KOPT-K1 (cell line): Measurements from ENCODE around the gene OSBPL5.
"Not testable (repeated sequence)": the region's sequence is repeated elsewhere in the genome, so short reads cannot be mapped to it uniquely, and the experiment has no call there.

Experiments used
- H3K27ac ChIP-seq: fragments of 200-600 bp; sonication (generic); 2 replicates; pipeline ENCODE4 v1.5.1; 2016; ENCODE audit warnings: antibody characterized with exemption, mild to moderate bottlenecking, low read depth, low read length; ENCODE audit not compliant: poor library complexity, severe bottlenecking
- H3K36me3 ChIP-seq: fragments of 200-600 bp; sonication (generic); 2 replicates; pipeline ENCODE4 v1.5.1; 2017; ENCODE audit warnings: antibody characterized with exemption, mild to moderate bottlenecking, low read length, moderate library complexity; ENCODE audit not compliant: insufficient read depth
- H3K9me3 ChIP-seq: fragments of 200-600 bp; sonication (generic); 2 replicates; pipeline ENCODE4 v1.5.1; 2017; ENCODE audit warnings: antibody characterized with exemption, low read length, mild to moderate bottlenecking; ENCODE audit not compliant: insufficient read depth, poor library complexity, severe bottlenecking

The OSBPL5 gene

GRCh38 chr11:3085052-3085451, 80.1 kb downstream of the OSBPL5 start:
- H3K36me3 ChIP-seq: peaks cover 25% of the 10 kb centered on the region
- H3K9me3 ChIP-seq: no peaks in the 10 kb centered on the region
- H3K27ac ChIP-seq: no peak overlapping the region

- Histone ChIP-seq H3K36me3 (0 out of 2 replicates have a peak, but pooled peaks cover 9% of the 10 kb centered on the region), H3K9me3 (no peaks in the 10 kb centered on the region), H3K27ac (no peak overlapping the region)
Observed at GRCh38 chr11:3083321-3083720, 81.8 kb downstream of the OSBPL5 start.

GRCh38 chr11:3081386-3081751, 83.7 kb downstream of the OSBPL5 start:
- H3K36me3 ChIP-seq: no peaks in the 10 kb centered on the region
- H3K27ac ChIP-seq: no peak overlapping the region
- no peaks in the 10 kb centered on the region for H3K9me3 ChIP-seq

- no peaks in the 10 kb centered on the region for H3K9me3 ChIP-seq
- no peaks in the 10 kb centered on the region for H3K36me3 ChIP-seq
- no peak overlapping the region for H3K27ac ChIP-seq
Observed at GRCh38 chr11:3080733-3081385, 84.3 kb downstream of the OSBPL5 start.

- H3K9me3 ChIP-seq: no peaks in the 10 kb centered on the region
- H3K36me3 ChIP-seq: no peaks in the 10 kb centered on the region
- no peak overlapping the region for H3K27ac ChIP-seq
Observed at GRCh38 chr11:3080104-3080503, 85.0 kb downstream of the OSBPL5 start.

GRCh38 chr11:3077846-3078440, 87.2 kb downstream of the OSBPL5 start:
- Histone ChIP-seq H3K9me3 (no peaks in the 10 kb centered on the region), H3K36me3 (no peaks in the 10 kb centered on the region), H3K27ac (no peak overlapping the region)

GRCh38 chr11:3077189-3077836, 87.8 kb downstream of the OSBPL5 start:
- H3K27ac ChIP-seq: no peak overlapping the region
- H3K9me3 ChIP-seq: no peaks in the 10 kb centered on the region
- H3K36me3 ChIP-seq: no peaks in the 10 kb centered on the region

GRCh38 chr11:3074912-3075589, 90.1 kb downstream of the OSBPL5 start:
- Histone ChIP-seq H3K9me3 (no peaks in the 10 kb centered on the region), H3K27ac (no peak overlapping the region), H3K36me3 (no peaks in the 10 kb centered on the region)

GRCh38 chr11:3073029-3073435, 92.1 kb downstream of the OSBPL5 start:
- Histone ChIP-seq H3K27ac (no peak overlapping the region), H3K9me3 (no peaks in the 10 kb centered on the region), H3K36me3 (no peaks in the 10 kb centered on the region)

- Histone ChIP-seq H3K27ac (no peak overlapping the region), H3K36me3 (no peaks in the 10 kb centered on the region), H3K9me3 (peaks cover 12% of the 10 kb centered on the region)
Observed at GRCh38 chr11:3069425-3069824, 95.7 kb downstream of the OSBPL5 start.

- H3K9me3 ChIP-seq: peaks cover 14% of the 10 kb centered on the region
- not testable (repeated sequence) for H3K27ac ChIP-seq, H3K36me3 ChIP-seq
Observed at GRCh38 chr11:3066308-3066707, 98.8 kb downstream of the OSBPL5 start.

GRCh38 chr11:3064709-3065108, 100.4 kb downstream of the OSBPL5 start:
- H3K9me3 ChIP-seq: peaks cover 14% of the 10 kb centered on the region
- not testable (repeated sequence) for H3K36me3 ChIP-seq, H3K27ac ChIP-seq

GRCh38 chr11:3063876-3064275, 101.2 kb downstream of the OSBPL5 start:
- H3K36me3 ChIP-seq, H3K27ac ChIP-seq: not testable (repeated sequence)
- H3K9me3 ChIP-seq: peaks cover 14% of the 10 kb centered on the region

GRCh38 chr11:3063432-3063831, 101.7 kb downstream of the OSBPL5 start:
- not testable (repeated sequence) for H3K36me3 ChIP-seq, H3K27ac ChIP-seq
- peaks cover 14% of the 10 kb centered on the region for H3K9me3 ChIP-seq

GRCh38 chr11:3060436-3061025, 104.6 kb downstream of the OSBPL5 start:
- peaks cover 14% of the 10 kb centered on the region for H3K9me3 ChIP-seq
- no peaks in the 10 kb centered on the region for H3K36me3 ChIP-seq
- H3K27ac ChIP-seq: no peak overlapping the region
